Measurements from ENCODE around the gene SERPINB7. TPM values are rescaled to one million over a fixed set of nuclear protein-coding genes. Genes with fewer than 3 reads are reported as not detected.
"Not testable (repeated sequence)": the region's sequence is repeated elsewhere in the genome, so short reads cannot be mapped to it uniquely, and the experiment has no call there.

SERPINB7 gene
- total and polyA plus RNA-seq, 10 donors = not detected

GRCh38 chr18:63752636-63753035 lies 22.6 kb upstream of the SERPINB7 start:
- no peak overlapping the region for H3K4me3 ChIP-seq
- H3K27me3 ChIP-seq (replicated peaks in 1 of 7) = no peaks in the 10 kb centered on the region
- no peaks in the 10 kb centered on the region for H3K4me1 ChIP-seq
- H3K36me3 ChIP-seq = no peaks in the 10 kb centered on the region
- DNase-seq = no peak
- H3K9me3 ChIP-seq = peaks cover 0 to 11% (median 2%) of the 10 kb centered on the region in 8 donors
- TF ChIP-seq POLR2A (IDR thresholded peaks at IDR 0.05) (no peak), POLR2AphosphoS5 (IDR thresholded peaks at IDR 0.05) (no peak), CTCF (IDR thresholded peaks at IDR 0.05 in 8 of 11, conservative IDR thresholded peaks at IDR 0.05 in 3 of 11) (no peak)
- H3K27ac ChIP-seq = no peak overlapping the region
- 50 to 82% (median 61%) methylated on average over 2 of the region's 2 CpGs for WGBS, 5 donors
- intact Hi-C loops (cut with DNase I; ENCODE audit: low total_unique reads) = no loop called here

GRCh38 chr18:63753676-63754075 lies 21.5 kb upstream of the SERPINB7 start:
- Histone ChIP-seq H3K27me3 (replicated peaks in 1 of 7) (no peaks in the 10 kb centered on the region), H3K36me3 (no peaks in the 10 kb centered on the region), H3K9me3 (peaks cover 0 to 7% (median 2%) of the 10 kb centered on the region in 8 donors), H3K4me1 (no peaks in the 10 kb centered on the region), H3K4me3 (no peak overlapping the region), H3K27ac (no peak overlapping the region)
- no peak for DNase-seq
- TF ChIP-seq CTCF (IDR thresholded peaks at IDR 0.05 in 8 of 11, conservative IDR thresholded peaks at IDR 0.05 in 3 of 11) (no peak), POLR2A (IDR thresholded peaks at IDR 0.05) (no peak), POLR2AphosphoS5 (IDR thresholded peaks at IDR 0.05) (no peak)
- intact Hi-C loops (cut with DNase I; ENCODE audit: low total_unique reads) = no loop called here

GRCh38 chr18:63757541-63757940 lies 17.7 kb upstream of the SERPINB7 start:
- no peak overlapping the region for H3K27ac ChIP-seq
- intact Hi-C loops (cut with DNase I; ENCODE audit: low total_unique reads) = no loop called here

GRCh38 chr18:63758615-63759240 lies 16.5 kb upstream of the SERPINB7 start:
- TF ChIP-seq POLR2AphosphoS5 (IDR thresholded peaks at IDR 0.05) (no peak), CTCF (IDR thresholded peaks at IDR 0.05 in 8 of 11, conservative IDR thresholded peaks at IDR 0.05 in 3 of 11) (no peak), POLR2A (IDR thresholded peaks at IDR 0.05) (no peak)
- no peaks in the 10 kb centered on the region for H3K27me3 ChIP-seq (replicated peaks in 1 of 7)
- intact Hi-C loops (cut with DNase I; ENCODE audit: low total_unique reads) = no loop called here
- peaks cover 2 to 30% (median 22%) of the 10 kb centered on the region in 8 donors for H3K9me3 ChIP-seq
- no peak overlapping the region for H3K27ac ChIP-seq
- H3K4me3 ChIP-seq = no peak overlapping the region
- WGBS, 5 donors = 49 to 86% (median 69%) methylated on average over 3 of the region's 3 CpGs
- H3K36me3 ChIP-seq = no peaks in the 10 kb centered on the region
- no peaks in the 10 kb centered on the region for H3K4me1 ChIP-seq
- DNase-seq = no peak

More at GRCh38 chr18:63757541-63757940, 17.7 kb upstream of the SERPINB7 start:
- DNase-seq = no peak
- Histone ChIP-seq H3K9me3 (peaks cover 2 to 30% (median 22%) of the 10 kb centered on the region in 8 donors), H3K36me3 (no peaks in the 10 kb centered on the region), H3K4me3 (no peak overlapping the region), H3K27me3 (replicated peaks in 1 of 7) (no peaks in the 10 kb centered on the region), H3K4me1 (no peaks in the 10 kb centered on the region)
- no peak for TF ChIP-seq CTCF (IDR thresholded peaks at IDR 0.05 in 8 of 11, conservative IDR thresholded peaks at IDR 0.05 in 3 of 11)
- TF ChIP-seq POLR2AphosphoS5 (IDR thresholded peaks at IDR 0.05) = no peak
- TF ChIP-seq POLR2A (IDR thresholded peaks at IDR 0.05) = no peak

GRCh38 chr18:63759786-63760185 lies 15.4 kb upstream of the SERPINB7 start:
- H3K9me3 ChIP-seq = peaks cover 2 to 30% (median 22%) of the 10 kb centered on the region in 8 donors
- H3K4me1 ChIP-seq; H3K27me3 ChIP-seq (replicated peaks in 1 of 7); H3K4me3 ChIP-seq; H3K27ac ChIP-seq; H3K36me3 ChIP-seq; DNase-seq; intact Hi-C loops (cut with DNase I; ENCODE audit: low total_unique reads): not testable (repeated sequence)
- WGBS, 5 donors = 86 to 100% (median 91%) methylated on average over 2 of the region's 2 CpGs

Data from spleen (tissue), 11 donors.